HG03280 (cell line): ENCODE results near the gene CHST11.
A peak's percentile ranks its signal among the peaks of the same experiment; 100 is the strongest.

ENCODE experiments used
- ATAC-seq: cut with Tn5 transposase; IDR thresholded peaks from one replicate; pipeline ENCODE4 v1.9.1; 2021; ENCODE audit warnings: mild to moderate bottlenecking, moderate library complexity; ENCODE audit not compliant: unreplicated experiment

The CHST11 gene

DNA sequence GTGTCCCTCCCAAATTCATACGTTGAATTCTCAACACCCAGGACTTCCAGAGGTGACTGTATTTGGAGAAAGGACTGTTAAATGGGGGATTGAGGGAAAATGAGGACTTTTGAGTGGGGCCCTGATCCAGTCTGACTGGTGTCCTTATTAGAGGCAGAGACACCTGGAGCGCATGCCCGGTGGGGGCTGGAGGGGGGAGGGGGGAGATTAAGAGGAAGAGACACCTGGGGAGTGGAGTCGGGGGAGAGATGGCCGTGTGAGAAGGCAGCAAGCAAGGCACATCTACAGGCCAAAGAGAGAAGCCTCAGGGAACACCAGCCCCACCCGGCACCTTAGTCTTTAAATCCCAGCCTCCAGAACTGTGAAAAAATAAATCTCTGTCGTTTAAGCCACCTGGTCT, 291.6 kb downstream of the CHST11 start:
- no peak for ATAC-seq

DNA sequence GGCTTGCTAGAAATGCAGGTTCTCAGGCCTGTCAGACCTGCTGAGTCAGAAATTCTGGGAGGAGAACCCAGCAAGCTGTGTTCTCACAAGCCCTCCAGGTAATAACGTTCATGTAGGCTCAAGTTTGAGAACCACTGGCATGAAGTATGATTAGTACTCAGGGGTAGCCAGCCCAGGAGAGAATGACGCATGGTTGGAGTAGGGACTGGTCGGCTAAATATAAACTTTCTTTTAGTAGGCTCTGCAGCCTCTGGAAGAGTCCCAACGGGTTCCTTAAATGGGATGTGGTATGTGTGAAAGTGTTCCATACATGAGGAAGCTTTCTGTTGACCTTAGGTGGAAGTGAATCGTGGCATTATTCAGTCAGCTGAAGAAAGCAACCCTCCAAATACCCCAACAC, 292.0 kb downstream of the CHST11 start:
- ATAC-seq: no peak

DNA sequence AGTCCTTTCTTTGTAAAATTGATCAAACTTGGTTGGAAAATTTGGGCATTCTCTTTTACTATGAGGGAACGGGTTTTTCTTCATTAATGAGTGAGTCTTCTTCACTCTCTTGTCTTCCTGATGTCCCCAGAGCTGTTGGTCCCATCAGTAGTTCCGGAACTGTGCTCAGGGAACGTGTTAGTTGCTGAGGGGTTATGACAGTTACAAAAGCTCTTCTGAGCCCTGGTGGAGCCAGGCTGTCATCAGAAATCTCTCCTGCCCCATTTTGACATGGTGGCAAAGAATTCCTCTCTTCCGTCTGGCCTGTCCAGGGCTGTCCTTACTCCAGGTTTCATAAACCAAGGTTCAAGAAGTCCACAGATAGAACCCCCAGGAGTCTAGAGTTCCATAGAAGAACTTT, 292.8 kb downstream of the CHST11 start:
- ATAC-seq: no peak

DNA sequence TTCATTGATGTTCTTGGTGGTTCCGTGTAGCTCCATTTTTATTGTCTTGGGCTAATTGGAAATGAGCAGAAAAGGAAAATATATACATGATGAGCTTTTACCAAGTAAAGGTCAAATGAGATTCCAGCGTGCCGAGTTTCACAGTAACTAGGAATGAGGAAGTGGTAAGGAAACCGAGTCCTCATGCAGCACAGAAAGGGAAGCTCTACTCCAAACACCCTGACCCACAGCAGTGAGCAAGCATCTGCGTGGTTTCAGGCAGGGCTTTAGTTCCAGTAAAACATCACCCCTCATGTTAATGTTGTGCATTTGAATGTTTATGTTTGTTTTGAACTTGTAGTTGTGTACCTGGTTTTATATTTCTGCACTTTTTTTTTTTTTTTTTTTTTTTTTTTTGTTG, 293.3 kb downstream of the CHST11 start:
- ATAC-seq: peak; percentile 70

DNA sequence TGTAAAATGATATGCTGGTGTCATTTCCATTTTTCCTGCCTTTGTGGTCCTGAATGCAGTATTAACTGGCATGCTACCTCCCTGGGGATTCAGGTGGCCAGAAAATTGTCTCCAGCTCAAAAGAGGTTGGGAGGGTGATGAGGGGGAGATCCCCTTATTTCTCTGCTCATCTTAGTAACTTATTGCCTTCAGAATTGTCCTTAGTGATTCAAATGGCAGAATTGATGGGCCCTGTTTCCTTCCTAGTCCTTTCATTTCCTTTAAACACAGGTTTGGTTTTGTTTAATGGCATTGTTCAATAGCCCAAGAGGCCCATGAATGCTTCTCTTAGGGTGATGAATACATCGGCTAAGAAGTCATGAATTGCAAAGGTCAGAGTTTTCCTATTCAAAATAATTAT, 294.4 kb downstream of the CHST11 start:
- no peak for ATAC-seq

DNA sequence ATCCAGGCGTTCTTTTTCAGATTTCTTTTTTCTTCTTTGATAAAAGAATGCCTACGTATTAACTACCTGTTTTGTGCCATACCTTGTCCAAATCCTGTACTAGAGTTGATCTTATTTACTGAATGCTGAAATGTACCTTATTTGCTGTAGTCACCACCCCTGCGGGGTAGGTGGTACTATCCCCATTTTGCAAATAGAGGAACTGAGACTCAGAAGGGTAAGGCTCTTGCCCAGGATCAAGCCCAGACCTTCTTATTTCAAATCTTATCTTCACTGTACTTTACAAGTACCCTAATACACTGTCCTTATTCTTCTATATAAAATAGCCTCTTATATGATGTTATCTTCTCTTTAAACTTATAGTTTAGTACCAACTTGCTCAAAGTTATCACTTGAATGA, 294.8 kb downstream of the CHST11 start:
- ATAC-seq: peak; percentile 73

DNA sequence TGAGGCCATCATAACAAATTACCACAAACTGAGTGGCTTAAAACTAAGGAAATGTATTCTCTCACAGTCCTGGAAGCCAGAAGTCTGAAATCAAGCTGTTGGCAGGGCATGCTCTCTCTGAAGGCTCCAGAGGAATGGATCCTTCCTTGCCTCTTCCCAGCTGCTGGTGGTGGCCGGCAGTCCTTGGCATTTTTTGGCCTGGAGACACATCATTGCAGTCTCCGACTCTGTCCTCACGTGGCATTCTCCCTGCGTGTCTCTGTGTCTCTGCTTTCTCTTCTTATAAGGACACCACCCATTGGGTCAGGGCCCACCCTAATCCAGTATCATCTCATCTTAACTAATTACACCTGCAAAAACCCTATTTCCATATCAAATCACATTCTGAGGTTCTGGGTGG, 295.3 kb downstream of the CHST11 start:
- no peak for ATAC-seq

DNA sequence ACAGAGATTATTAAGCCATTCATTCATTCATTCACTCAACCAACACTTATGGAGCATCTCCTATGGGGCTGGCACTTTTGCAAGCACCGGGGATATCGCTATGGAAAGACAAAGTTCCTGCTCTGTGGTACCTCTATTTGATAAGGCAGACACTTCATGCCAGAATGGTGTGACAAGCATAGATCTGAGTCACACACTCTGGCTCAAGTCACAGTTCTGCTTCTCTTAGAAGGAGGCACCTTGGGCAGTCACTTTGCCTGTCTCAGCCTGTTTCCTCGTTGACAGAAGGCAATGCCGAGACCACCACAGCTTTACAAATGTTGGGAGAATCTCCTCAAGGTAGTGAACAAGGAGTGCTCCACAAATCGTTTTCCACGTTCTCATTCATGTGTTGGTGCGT, 296.1 kb downstream of the CHST11 start:
- no peak for ATAC-seq

DNA sequence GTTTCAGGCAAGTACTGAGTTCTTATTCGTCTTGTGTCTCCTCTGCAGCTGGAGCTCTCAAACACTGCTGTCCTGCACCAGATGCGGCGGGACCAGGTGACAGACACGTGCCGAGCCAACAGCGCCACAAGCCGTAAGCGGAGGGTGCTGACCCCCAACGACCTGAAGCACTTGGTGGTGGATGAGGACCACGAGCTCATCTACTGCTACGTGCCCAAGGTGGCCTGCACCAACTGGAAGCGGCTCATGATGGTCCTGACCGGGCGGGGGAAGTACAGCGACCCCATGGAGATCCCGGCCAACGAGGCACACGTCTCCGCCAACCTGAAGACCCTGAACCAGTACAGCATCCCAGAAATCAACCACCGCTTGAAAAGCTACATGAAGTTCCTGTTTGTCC, 300.2 kb downstream of the CHST11 start:
- no peak for ATAC-seq

DNA sequence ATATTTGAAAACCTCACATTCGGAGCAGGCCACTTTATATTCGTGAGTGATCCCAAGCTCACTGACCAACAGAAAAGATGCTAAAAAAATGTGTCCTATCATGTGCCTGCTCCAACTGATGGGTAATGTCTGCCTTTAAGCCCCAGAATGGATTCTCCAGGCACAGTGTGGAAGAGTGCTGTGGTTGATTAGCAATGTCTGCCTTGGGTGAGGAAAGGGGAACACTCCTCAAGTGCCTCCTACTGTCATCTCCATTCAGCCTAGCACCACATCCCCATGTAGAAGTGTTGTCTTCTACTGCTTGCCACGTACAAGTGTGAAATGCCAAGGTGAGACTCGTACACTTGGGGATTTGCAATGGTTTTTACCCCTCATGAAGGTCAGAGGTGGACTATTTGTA, 302.0 kb downstream of the CHST11 start:
- no peak for ATAC-seq

DNA sequence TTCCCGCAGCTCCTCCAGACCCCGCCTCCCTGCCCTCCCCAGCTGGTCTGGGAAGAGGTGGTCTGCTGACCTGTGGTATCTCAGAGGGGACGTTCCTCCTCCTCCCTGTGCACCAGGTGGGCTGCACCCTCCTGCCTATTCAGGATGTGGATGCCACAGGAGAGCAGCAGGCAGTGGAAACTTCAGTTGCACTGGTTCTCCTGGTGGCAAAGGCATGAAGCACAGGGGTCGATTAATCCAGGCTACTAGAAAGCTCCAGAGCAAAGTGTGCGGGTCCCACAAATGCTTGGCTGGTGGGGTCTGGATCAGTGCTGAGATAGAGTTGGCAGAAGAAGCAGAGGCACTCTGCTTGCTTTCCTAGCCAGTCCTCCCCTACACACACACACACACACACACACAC, 304.3 kb downstream of the CHST11 start:
- no peak for ATAC-seq

DNA sequence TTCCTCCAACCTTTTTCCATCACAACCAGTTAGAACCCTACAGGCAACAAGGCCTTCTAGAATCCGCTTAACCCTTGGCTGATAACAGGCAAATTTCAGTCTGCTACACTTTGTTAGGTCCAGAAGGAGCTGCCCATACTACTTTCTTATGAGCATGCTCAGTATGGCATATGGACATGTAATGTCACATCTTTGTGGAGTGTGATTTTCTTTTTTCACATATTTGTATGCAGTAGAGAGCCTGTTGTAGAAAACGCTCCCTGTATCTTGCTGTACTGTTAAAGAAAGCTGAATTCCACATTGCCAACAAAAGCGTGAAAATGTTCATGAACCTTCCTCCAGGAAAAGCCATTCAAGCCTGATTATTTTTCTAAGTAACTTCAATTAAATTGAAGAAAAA, 304.9 kb downstream of the CHST11 start:
- ATAC-seq: no peak

DNA sequence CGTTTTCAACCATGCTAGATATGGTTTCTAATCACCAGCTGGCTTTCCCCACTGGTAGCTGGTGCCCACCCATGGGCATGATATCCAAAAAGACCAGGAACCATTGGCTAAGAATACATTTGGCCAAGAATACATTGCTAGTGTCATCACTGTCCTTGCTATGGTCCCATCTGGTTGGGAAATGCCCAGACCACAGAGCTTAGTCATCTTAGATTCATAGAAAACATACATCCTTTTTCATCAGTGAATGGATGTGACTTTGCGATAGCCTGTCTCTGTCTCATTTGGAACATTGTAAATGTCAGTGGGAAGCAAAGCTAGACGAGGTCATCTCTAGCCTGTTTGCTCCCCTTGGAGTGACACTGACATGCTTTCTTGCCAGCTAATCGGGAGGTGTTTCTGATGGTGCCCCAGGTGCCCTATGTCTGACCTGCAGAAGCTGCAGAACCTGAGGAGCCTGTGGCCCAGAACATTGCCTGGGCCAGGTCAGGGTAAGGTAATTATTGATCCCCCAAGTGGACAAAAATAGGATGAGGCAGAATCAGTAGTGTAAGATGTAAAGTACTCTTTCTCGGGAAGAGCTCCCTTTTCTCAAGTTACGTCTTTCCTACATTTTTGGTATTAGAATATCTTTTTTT, 306.5 kb downstream of the CHST11 start:
- ATAC-seq: no peak

DNA sequence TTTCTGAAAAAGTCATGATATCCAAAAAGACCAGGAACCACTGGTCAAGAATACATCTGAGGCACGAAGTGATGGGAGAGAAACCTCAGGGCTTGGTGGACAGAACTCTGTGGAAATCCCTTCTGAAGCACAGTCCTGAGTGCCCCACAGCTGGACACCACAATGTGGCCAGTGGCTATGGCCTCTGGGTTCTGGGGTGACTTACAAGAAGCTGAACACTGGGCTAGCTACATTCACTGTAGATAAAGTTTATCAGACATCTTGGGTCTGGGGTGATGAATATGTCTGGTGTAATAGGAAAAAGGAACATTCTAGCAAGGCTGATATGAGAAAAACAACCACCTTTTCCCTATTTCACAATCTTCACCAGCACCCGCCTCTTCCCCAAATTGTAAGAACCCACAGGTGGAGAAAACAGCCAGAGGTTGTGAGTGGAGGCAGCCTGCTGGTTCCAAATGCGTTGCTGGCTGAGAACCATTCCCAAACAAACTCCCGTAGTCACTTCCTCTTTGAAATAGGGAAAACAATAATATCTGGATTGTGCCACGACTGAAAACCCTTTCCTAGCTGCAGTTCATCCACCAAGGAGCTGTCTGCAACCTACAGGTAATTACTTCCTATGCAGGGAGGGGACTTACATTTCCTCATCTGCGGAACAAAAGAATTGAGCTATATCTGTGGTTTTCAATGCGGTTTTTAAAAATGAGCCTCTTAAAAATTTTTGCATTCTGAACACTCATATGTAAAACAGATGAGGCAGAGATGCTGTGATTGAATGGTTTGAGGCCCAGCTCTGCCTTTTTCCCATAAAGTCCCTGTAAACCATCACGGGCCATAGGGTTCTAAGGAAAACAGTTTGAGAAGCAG, 307.7 kb downstream of the CHST11 start:
- ATAC-seq: no peak

DNA sequence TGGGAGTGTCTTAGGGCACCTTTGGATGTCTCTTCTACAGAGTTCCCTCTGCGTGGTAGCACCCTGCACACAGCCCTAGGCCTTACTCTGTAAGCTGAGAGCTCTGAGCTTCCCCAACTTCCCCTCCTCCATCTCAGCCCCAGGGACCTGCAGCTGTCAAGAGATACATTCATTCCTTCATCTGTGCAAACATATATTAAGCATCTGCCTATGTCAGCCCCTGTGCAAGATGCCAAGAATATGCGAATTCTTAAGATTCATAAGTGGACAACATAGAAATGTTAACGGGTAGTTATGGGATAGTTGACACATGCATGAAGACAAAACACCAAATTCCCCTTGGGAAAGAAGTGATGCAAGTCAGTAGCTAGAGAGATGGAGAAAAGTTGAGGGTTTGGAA, 310.5 kb downstream of the CHST11 start:
- ATAC-seq: no peak

DNA sequence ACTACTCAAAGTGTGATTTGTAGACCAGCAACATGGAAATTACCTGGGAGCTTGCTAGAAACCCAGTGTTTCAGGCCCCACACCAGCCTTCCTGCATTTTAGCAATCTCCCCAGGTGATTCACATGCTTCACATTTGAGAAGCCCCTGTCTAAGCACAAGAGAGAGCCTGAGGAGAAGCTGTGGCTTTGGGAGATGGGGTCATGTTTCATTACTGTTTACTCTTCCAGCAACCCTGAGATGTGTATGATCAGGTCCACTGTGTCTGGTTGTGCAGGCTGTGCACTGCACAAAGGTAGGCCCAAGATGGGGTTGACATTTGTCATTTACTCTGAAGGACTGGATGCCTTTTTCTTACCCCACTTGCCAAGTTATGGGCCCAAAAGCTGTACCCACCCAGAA, 311.3 kb downstream of the CHST11 start:
- ATAC-seq: no peak

DNA sequence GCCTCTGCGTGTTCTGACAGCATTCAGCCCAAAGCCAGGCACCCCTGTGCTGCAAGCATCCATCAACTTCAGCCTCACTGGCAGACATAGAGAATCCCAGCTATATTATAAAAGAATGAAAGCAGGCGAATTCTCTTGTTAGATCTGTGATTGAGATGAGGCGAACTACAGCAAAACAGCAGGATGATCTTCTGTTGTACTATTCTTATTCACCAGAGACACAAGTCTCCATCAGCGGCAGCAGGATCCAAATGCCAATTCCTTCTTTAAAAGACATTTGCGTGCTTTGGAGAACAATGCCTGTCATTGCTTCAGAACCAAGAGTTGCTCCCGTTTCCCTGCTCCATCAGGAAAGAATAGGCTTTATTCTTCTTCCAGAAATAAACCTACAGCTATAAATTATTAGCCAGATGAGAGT, 312.4 kb downstream of the CHST11 start:
- no peak for ATAC-seq

DNA sequence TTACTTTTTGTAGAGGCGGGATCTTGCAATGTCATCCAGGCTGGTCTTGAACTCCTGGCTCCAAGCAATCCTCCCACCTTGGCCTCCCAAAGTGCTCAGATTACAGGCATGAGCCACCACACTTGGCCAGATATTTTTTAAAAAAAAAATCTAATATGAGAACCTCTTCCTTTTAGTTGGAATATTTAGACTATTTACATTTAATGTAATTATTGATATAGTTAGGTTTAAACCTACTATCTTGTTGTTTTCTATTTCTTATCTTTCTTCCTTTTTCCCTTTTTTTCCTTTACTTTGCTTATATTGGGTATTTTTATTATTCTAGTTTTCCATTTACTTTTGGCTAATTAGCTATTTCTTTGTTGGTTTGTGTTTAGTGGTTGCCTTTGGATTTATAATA, 315.6 kb downstream of the CHST11 start:
- no peak for ATAC-seq

DNA sequence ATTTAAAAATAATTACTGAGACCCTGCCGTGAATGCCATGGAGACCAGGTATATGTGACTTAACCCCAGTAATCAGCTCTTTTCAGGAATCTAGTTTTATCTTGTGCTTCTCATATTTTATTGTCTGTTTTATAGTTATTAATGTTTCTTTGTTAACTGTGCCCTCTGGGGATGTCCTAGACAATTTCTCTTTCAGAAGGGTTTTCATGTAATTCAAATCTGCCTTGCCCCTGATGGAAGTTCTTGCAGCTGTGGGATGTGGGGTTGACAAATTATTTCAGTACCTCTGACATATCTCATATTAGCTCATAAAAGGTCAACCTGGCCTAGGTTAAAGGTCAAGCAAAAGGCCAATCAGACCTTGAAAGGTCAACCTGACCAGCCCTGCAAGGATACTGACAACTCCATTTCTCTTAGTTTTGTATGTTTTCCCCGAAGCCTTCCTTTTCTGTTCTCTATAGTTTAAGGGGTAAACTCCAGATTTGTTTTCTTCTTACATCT, 319.0 kb downstream of the CHST11 start:
- ATAC-seq: no peak

DNA sequence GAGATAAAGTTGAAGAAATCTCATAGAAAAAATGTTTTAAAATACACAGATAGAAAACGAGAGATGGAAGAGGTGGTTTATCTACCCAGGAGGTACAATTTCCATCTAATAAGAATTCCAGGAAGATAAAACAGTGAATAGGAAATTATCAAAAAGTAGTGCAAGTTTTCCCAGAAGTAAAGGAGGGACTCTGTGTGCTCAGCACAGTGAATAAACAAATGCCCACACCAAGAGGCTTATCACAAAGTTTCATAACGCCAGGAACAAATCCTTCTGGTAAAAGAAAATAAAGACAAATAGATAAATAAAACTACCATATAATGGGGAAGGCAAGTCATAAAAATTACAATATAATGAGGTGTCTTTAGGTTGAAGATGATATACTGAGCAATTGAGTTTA, 322.4 kb downstream of the CHST11 start:
- no peak for ATAC-seq

DNA sequence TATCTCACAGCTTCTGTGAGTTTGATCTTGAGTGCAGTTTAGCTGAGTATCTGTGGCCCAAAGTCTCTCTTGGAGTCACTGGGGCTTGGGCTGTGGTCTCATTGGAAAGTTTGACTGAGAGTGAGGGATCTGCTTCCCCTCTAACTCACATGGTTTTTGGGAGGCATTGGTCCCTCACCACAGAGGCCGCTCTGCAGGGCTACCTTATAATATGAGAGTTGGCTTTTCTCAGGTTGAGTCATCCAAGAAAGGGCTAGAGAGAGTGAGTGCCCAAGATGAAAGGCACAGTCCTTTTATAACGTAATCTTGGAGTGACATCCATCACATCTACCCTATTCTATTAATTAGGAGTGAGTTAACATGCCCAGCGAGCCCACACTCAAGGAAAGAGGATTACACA, 325.5 kb downstream of the CHST11 start:
- no peak for ATAC-seq

DNA sequence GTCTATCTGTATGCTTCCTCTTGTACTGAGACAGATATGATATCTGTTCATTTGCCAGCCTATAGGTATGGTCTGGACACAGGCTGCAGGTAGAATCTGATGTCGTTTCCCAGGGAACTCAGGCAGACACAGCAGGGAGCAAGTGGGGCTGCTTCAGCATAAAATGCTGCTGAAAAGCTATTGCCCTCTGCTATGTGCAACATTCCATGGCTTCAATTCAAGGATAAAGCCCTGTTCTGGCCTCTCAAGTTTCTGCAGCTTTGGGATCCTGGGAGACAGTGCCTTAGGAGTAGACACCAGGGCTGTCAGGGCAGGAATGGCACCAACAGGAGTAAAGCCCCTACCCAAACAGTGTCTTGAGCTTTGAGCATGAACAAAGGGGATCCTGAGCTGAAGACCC, 327.8 kb downstream of the CHST11 start:
- no peak for ATAC-seq
